Heart left ventricle (tissue), 16 donors: ENCODE data around the gene BMPR1A. TPM values are rescaled to one million over a fixed set of nuclear protein-coding genes. Genes with fewer than 3 reads are reported as not detected.
"Not testable (repeated sequence)": the region's sequence is repeated elsewhere in the genome, so short reads cannot be mapped to it uniquely, and the experiment has no call there.

ENCODE experiments used
- ATAC-seq, 4 donors: fragments of 200-7000 bp; cut with Tn5 transposase; one replicate each; pipeline ENCODE4 v1.9.1; 2020 to 2022; ENCODE audit warnings: moderate library complexity in 4 of 4, mild to moderate bottlenecking in 3 of 4, moderate number of reproducible peaks in 1 of 4
- DNase-seq, 5 donors: peaks; one replicate each; pipeline ENCODE4 v3.0.0-alpha.2; 2020
- H3K27ac ChIP-seq, 12 donors: fragments of 200-600 bp; sonication (generic) in 4 of 12; one replicate each; pipeline versions ENCODE4 v1.5.0 to v1.8.0; 2016 to 2022; ENCODE audit warnings: mild to moderate bottlenecking in 2 of 12
- H3K27me3 ChIP-seq, 9 donors: fragments of 200-600 bp; sonication (generic) in 2 of 9; one replicate each; pipeline versions ENCODE4 v1.5.1 to v1.8.0; 2016 to 2022; ENCODE audit warnings: mild to moderate bottlenecking in 3 of 9
- H3K36me3 ChIP-seq, 9 donors: fragments of 200-600 bp; sonication (generic) in 2 of 9; one replicate each; pipeline versions ENCODE4 v1.5.0 to v1.8.0; 2018 to 2022; ENCODE audit warnings: mild to moderate bottlenecking in 2 of 9
- H3K4me1 ChIP-seq, 12 donors: fragments of 200-600 bp; sonication (generic) in 4 of 12; one replicate each; pipeline versions ENCODE4 v1.5.0 to v1.8.0; 2016 to 2022; ENCODE audit warnings: mild to moderate bottlenecking in 3 of 12
- H3K4me3 ChIP-seq, 12 donors: fragments of 200-600 bp; sonication (generic) in 4 of 12; one replicate each; pipeline versions ENCODE4 v1.5.0 to v1.8.0; 2017 to 2022; ENCODE audit warnings: mild to moderate bottlenecking in 9 of 12, moderate library complexity in 4 of 12
- H3K9me3 ChIP-seq, 12 donors: fragments of 200-600 bp; sonication (generic) in 4 of 12; one replicate each; pipeline versions ENCODE4 v1.5.0 to v1.8.0; 2016 to 2022; ENCODE audit warnings: mild to moderate bottlenecking in 1 of 12
- POLR2A ChIP-seq, 2 donors: fragments of 450-650 bp; IDR thresholded peaks; one replicate each; pipeline ENCODE4 v1.6.1; 2017; ENCODE audit warnings: antibody characterized with exemption in 2 of 2, mild to moderate bottlenecking in 2 of 2, moderate library complexity in 2 of 2
- WGBS, 4 donors: extraction: QIAGEN DNeasy Blood & Tissue Kit in 2 of 4; methylation state at CpG; one replicate each; pipeline versions ENCODE4 v1.1.5 to v1.1.7; 2013 to 2018; 5-methylcytosine and 5-hydroxymethylcytosine counted together
- intact Hi-C, 10 donors: fragments of 100-400 bp; cut with DNase I; formaldehyde crosslinking; loops; one replicate each; pipeline versions ENCODE4 v1.11.1 to v1.14.2; 2022
- polyA plus RNA-seq, 2 donors: library from polyadenylated mRNA; stranded (reverse); fragments of 200-250 nt; gene quantifications; one replicate each; pipeline ENCODE4 v1.2.3, GENCODE V29; 2013
- total RNA-seq, 9 donors: library from RNA; depleted of rRNA in 2 of 9; stranded (reverse); fragments of >200 nt in 2 of 9; fragmentation: NEBNext Ultra II Directional in 3 of 9; extraction: Animal tissue kit (Norgen Biotek cat#: 25700) in 3 of 9; gene quantifications; one replicate each; pipeline versions ENCODE4 v1.1.0 to v1.2.4, GENCODE V29; 2016 to 2023
- TF ChIP-seq, protein P1 (sequence below), 12 donors: fragments of 200-600 bp; sonication (generic) in 4 of 12; IDR thresholded peaks; one replicate each; pipeline versions ENCODE4 v1.5.0 to v1.8.0; 2018 to 2022; ENCODE audit warnings: antibody characterized with exemption in 12 of 12, mild to moderate bottlenecking in 5 of 12
- donor health status: ischemic (EF 13 %, LVEDD 7.1; RV severe dilation, severe dysfunction).
- donor health status: healthy with polysubstance abuse.
- donor health status: DM: no; HTN: yes; CAD: no.
- donor health status: DM: no; HTN: no; CAD: no.
- donor health status: ischemic (EF 25% LVEDD 6.9; RV normal size, moderate dysfunction).
- donor health status: ischemic (EF 25% LVEDD 5.7; RV mildly dilated, moderate dysfunction).
- donor health status: healthy.
- donor health status: DM: yes; HTN: yes; CAD: no.
- donor health status: ischemic (EF 35%, LVEDD 5.7; RV mildly dilated, moderate dysfunction).
- donor health status: nonischemic (EF 11% LVEDD 7.7; RV severe dilation, severe dysfunction).
- donor health status: DM: yes; HTN: yes; CAD: no.
- donor health status: PGD.
- donor health status: ischemic (EF 29% LVEDD 5.4; RV normal size, mild dysfunction).
- donor health status: nonischemic (EF 23%, LVEDD 6.1; RV moderate dilation, normal function).

Gene BMPR1A
- total and polyA plus RNA-seq, 11 donors, result 6.3 to 72.0 (median 40.1) TPM

DNA sequence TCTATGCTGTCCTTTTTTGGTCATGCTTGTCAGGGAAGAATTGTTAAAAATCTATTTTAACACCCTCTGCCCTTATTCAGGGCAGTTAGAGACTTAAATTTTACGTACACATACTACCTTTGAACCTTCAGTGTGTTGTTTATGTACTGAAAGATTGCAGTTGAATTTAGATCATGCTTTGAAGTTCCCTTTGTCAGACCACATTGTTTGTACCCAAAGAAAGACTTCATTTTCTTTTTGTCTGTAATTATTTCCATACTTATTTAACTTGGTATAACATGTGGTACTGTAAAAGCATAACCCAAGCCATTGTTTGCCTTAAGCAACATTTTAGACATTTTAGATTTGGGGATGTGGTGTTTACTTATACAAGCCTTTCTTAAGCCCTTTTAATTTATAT is 104.9 kb downstream of the BMPR1A start:
- Histone ChIP-seq H3K4me1 (peaks cover 0 to 36% (median 13%) of the 10 kb centered on the region in 12 donors), H3K27me3 (peaks cover 0 to under 1% (median 0%) of the 10 kb centered on the region in 9 donors), H3K4me3 (no peak overlapping the region), H3K9me3 (no peaks in the 10 kb centered on the region), H3K27ac (no peak overlapping the region), H3K36me3 (peaks cover 0 to 5% (median 0%) of the 10 kb centered on the region in 9 donors)
- intact Hi-C loops, result no loop called here
- DNase-seq, result no peak
- TF ChIP-seq POLR2A (IDR thresholded peaks at IDR 0.05), result no peak
- TF ChIP-seq, protein P1, sequence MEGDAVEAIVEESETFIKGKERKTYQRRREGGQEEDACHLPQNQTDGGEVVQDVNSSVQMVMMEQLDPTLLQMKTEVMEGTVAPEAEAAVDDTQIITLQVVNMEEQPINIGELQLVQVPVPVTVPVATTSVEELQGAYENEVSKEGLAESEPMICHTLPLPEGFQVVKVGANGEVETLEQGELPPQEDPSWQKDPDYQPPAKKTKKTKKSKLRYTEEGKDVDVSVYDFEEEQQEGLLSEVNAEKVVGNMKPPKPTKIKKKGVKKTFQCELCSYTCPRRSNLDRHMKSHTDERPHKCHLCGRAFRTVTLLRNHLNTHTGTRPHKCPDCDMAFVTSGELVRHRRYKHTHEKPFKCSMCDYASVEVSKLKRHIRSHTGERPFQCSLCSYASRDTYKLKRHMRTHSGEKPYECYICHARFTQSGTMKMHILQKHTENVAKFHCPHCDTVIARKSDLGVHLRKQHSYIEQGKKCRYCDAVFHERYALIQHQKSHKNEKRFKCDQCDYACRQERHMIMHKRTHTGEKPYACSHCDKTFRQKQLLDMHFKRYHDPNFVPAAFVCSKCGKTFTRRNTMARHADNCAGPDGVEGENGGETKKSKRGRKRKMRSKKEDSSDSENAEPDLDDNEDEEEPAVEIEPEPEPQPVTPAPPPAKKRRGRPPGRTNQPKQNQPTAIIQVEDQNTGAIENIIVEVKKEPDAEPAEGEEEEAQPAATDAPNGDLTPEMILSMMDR (IDR thresholded peaks at IDR 0.05), result no peak
- ATAC-seq, result no peak
- WGBS, 4 donors, result 92 to 100% (median 93%) methylated on average over 1 of the region's 1 CpG

DNA sequence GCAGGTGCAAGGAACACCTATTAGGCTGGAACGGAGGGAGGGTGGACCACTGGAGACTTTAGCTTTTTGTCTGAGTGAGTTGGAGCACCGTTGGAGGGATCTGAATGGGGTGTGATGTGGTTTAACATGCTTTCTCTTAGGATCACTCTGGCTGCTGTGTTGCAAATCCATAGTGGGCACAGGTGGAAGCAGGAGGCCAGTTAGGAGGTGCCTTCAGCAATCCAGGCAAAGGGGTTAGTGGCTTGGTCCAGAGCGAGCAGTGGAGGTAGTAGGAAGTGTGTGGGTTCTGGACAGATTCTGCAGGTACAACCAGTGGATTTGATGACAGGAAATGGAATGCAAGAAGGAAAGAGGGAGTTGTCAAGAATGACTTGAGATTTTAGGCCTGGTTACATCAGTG is 106.0 kb downstream of the BMPR1A start:
- Histone ChIP-seq H3K9me3 (no peaks in the 10 kb centered on the region), H3K4me3 (no peak overlapping the region), H3K27me3 (peaks cover 0 to 2% (median 0%) of the 10 kb centered on the region in 9 donors), H3K27ac (no peak overlapping the region), H3K4me1 (peaks cover 0 to 35% (median 15%) of the 10 kb centered on the region in 12 donors), H3K36me3 (peaks cover 0 to 3% (median 0%) of the 10 kb centered on the region in 9 donors)
- intact Hi-C loops, result no loop called here
- no peak for DNase-seq
- no peak for ATAC-seq
- no peak for TF ChIP-seq POLR2A (IDR thresholded peaks at IDR 0.05)
- TF ChIP-seq, protein P1 (IDR thresholded peaks at IDR 0.05), result no peak
- 69 to 72% (median 71%) methylated on average over 3 of the region's 3 CpGs for WGBS, 4 donors

DNA sequence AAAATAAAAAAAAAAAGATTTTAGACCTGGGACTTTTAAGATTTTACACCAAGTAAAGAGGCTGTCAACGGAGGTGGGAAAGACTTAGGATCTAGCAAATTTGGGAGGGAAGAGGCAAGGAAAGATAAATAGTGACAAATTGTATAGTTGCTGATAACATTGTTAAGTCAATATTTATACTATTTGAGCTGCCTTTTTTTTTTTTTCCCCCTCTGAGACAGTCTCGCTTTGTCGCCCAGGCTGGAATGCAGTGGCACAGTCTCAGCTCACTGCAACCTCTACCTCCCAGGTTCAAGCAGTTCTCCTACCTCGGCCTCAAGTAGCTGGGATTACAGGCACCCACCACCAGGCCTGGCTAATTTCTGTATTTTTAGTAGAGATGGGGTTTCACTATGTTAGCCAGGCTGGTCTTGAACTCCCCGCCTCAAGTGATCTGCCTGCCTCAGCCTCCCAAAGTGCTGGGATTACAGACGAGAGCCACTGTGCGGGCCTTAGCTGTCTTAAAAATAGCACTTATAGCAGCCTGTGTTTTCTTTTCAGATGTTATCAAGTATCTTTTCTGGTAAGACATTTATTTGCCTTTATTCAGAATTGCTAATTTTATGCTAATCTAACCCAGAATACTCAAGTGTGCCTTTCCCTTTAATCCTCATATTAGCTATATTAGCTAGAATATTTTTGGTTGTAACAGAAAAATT is 106.5 kb downstream of the BMPR1A start:
- Histone ChIP-seq H3K36me3 (no peaks in the 10 kb centered on the region), H3K27me3 (peaks cover 0 to 2% (median 0%) of the 10 kb centered on the region in 9 donors), H3K4me3 (no peak overlapping the region), H3K9me3 (no peaks in the 10 kb centered on the region), H3K27ac (peak overlapping the region in 6 of 12 donors; percentile 4 to 45 (median 22)), H3K4me1 (peaks cover 0 to 36% (median 16%) of the 10 kb centered on the region in 12 donors)
- intact Hi-C loops, result no loop called here
- ATAC-seq (no peak), DNase-seq (no peak)
- 81 to 83% (median 82%) methylated on average over 7 of the region's 7 CpGs for WGBS, 4 donors
- TF ChIP-seq, protein P1 (IDR thresholded peaks at IDR 0.05), result no peak
- no peak for TF ChIP-seq POLR2A (IDR thresholded peaks at IDR 0.05)

DNA sequence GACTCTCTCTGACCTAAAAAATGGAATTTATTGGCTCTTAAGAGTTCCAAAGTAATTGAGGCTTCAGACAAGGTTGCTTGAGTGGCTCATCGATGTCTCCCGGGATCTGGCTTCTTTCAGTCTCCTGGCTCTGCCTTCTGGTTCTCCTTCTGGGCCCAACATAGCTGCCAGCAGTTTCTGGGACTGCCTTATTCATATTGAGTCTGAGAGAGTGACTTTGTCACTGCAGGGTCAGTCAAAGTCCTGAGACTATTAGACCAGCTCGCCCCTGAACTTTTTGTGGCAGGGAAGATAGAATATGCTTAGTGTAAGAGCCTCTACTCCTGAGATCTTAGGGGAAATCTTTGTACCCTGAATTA is 107.0 kb downstream of the BMPR1A start:
- H3K27me3 ChIP-seq, result peaks cover 0 to 2% (median 0%) of the 10 kb centered on the region in 9 donors
- H3K9me3 ChIP-seq, result no peaks in the 10 kb centered on the region
- TF ChIP-seq POLR2A (IDR thresholded peaks at IDR 0.05), result no peak
- TF ChIP-seq, protein P1 (IDR thresholded peaks at IDR 0.05), result no peak
- ATAC-seq, result peak; percentile 38 to 79 (median 58)
- peak overlapping the region in 5 of 12 donors; percentile 4 to 45 (median 25) for H3K27ac ChIP-seq
- H3K36me3 ChIP-seq, result no peaks in the 10 kb centered on the region
- 31 to 50% (median 48%) methylated on average over 3 of the region's 3 CpGs for WGBS, 4 donors
- peak in 3 of 5 donors; percentile 26 to 52 (median 46) for DNase-seq
- no peak overlapping the region for H3K4me3 ChIP-seq
- H3K4me1 ChIP-seq, result peaks cover 0 to 41% (median 18%) of the 10 kb centered on the region in 12 donors
- intact Hi-C loops, result no loop called here

DNA sequence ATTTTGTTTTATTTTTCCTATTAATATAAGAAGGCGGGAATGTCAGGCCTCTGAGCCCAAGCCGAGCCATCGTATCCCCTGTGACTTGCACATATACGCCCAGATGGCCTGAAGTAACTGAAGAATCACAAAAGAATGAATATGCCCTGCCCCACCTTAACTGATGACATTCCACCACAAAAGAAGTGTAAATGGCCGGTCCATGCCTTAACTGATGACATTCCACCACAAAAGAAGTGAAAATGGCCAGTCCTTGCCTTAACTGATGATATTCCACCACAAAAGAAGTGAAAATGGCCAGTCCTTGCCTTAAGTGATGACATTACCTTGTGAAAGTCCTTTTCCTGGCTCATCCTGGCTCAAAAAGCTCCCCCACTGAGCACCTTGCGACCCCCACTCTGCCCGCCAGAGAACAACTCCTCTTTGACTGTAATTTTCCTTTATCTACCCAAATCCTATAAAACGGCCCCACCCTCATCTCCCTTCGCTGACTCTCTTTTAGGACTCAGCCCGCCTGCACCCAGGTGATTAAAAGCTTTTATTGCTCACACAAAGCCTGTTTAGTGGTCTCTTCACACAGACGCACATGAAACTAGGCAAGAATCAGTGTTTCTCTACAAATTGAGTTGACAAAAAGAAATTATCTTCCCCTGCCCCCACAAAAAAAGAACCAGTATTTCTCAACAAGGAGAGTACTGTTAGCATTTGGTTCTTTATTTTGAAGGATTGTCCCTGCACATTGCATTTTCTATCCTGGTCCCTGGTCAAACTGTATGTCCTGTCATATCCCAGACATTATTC is 108.8 kb downstream of the BMPR1A start:
- H3K27me3 ChIP-seq, H3K9me3 ChIP-seq, intact Hi-C loops, H3K4me3 ChIP-seq, DNase-seq, ATAC-seq, H3K36me3 ChIP-seq: not testable (repeated sequence)
- H3K27ac ChIP-seq, result peak overlapping the region in 8 of 12 donors; percentile 21 to 56 (median 34)
- WGBS, 4 donors, result 86 to 92% (median 90%) methylated on average over 11 of the region's 11 CpGs
- H3K4me1 ChIP-seq, result peaks cover 0 to 45% (median 25%) of the 10 kb centered on the region in 12 donors
